Measurements from ENCODE around the gene MED13L.

The MED13L gene

DNA sequence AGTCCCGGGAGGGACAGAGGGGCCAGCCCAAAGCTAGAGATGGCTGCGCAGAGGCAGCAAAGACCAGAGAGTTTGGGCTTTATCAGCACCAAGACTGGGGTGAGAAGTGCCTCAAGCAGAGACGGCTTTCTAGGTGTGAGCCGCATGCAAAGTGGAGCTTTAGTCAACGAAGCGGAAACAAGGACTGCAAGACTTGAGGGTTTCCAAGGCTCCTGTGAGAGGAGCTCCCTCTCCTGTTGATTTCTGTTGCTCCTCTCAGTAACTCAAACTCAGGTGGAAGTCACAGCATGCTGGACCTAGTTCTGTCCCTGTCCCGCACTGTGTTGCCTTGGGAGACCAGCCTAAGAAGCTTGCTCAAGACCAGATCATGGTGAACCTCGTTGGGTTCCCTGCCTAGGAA, 327.8 kb downstream of the MED13L start:
- H3K4me1 ChIP-seq (ENCODE audit: control insufficient read depth, insufficient read depth, low read length), result no peaks in the 10 kb centered on the region

DNA sequence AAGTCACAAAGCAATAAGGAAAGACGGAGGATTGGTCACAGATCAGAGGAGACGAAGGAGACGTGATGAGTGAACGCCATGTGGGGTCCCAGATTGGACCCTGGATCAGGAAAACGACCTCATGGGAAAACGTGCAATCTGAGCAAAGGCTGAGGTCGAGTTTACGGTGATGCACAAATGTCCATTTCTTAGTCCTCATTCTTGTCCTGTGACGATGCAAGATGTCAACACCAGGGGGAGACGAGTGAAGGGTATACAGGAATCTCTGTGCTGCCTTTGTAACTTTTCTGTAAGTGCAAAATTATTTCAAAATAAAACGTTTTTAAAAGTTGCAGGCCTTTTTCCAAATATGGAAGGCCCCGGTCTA, 329.8 kb downstream of the MED13L start:
- no peak overlapping the region for H3K9ac ChIP-seq (ENCODE audit: low read length)
- no peaks in the 10 kb centered on the region for H3K27me3 ChIP-seq (ENCODE audit: control insufficient read depth, insufficient read depth, low read length)
- H3K9me3 ChIP-seq (ENCODE audit: control insufficient read depth, low read length), result no peaks in the 10 kb centered on the region
- no peaks in the 10 kb centered on the region for H3K4me1 ChIP-seq (ENCODE audit: control insufficient read depth, insufficient read depth, low read length)
- H3K36me3 ChIP-seq (ENCODE audit: control insufficient read depth, insufficient read depth, low read length), result no peaks in the 10 kb centered on the region
- H3K4me3 ChIP-seq (ENCODE audit: low read length), result no peak overlapping the region

More for the DNA sequence above, 327.8 kb downstream of the MED13L start:
- H3K27me3 ChIP-seq (ENCODE audit: control insufficient read depth, insufficient read depth, low read length), result no peaks in the 10 kb centered on the region
- no peak overlapping the region for H3K4me3 ChIP-seq (ENCODE audit: low read length)
- H3K36me3 ChIP-seq (ENCODE audit: control insufficient read depth, insufficient read depth, low read length), result no peaks in the 10 kb centered on the region
- H3K9me3 ChIP-seq (ENCODE audit: control insufficient read depth, low read length), result no peaks in the 10 kb centered on the region
- no peak overlapping the region for H3K9ac ChIP-seq (ENCODE audit: low read length)

GRCh38 chr12:115946867-115947695, 330.4 kb downstream of the MED13L start:
- H3K4me3 ChIP-seq (ENCODE audit: low read length), result no peak overlapping the region
- H3K9me3 ChIP-seq (ENCODE audit: control insufficient read depth, low read length), result no peaks in the 10 kb centered on the region
- no peaks in the 10 kb centered on the region for H3K36me3 ChIP-seq (ENCODE audit: control insufficient read depth, insufficient read depth, low read length)
- H3K9ac ChIP-seq (ENCODE audit: low read length), result no peak overlapping the region
- no peaks in the 10 kb centered on the region for H3K27me3 ChIP-seq (ENCODE audit: control insufficient read depth, insufficient read depth, low read length)
- no peaks in the 10 kb centered on the region for H3K4me1 ChIP-seq (ENCODE audit: control insufficient read depth, insufficient read depth, low read length)

GRCh38 chr12:115946092-115946491, 331.4 kb downstream of the MED13L start:
- H3K36me3 ChIP-seq (ENCODE audit: control insufficient read depth, insufficient read depth, low read length), result no peaks in the 10 kb centered on the region
- no peak overlapping the region for H3K9ac ChIP-seq (ENCODE audit: low read length)
- no peaks in the 10 kb centered on the region for H3K27me3 ChIP-seq (ENCODE audit: control insufficient read depth, insufficient read depth, low read length)
- H3K4me1 ChIP-seq (ENCODE audit: control insufficient read depth, insufficient read depth, low read length), result no peaks in the 10 kb centered on the region
- no peak overlapping the region for H3K4me3 ChIP-seq (ENCODE audit: low read length)
- H3K9me3 ChIP-seq (ENCODE audit: control insufficient read depth, low read length), result no peaks in the 10 kb centered on the region

GRCh38 chr12:115945491-115945885, 332.0 kb downstream of the MED13L start:
- H3K9me3 ChIP-seq (ENCODE audit: control insufficient read depth, low read length), result no peaks in the 10 kb centered on the region
- H3K4me1 ChIP-seq (ENCODE audit: control insufficient read depth, insufficient read depth, low read length), result no peaks in the 10 kb centered on the region
- H3K9ac ChIP-seq (ENCODE audit: low read length), result no peak overlapping the region
- no peaks in the 10 kb centered on the region for H3K36me3 ChIP-seq (ENCODE audit: control insufficient read depth, insufficient read depth, low read length)
- no peak overlapping the region for H3K4me3 ChIP-seq (ENCODE audit: low read length)
- H3K27me3 ChIP-seq (ENCODE audit: control insufficient read depth, insufficient read depth, low read length), result no peaks in the 10 kb centered on the region

GRCh38 chr12:115944837-115945490, 332.5 kb downstream of the MED13L start:
- Histone ChIP-seq H3K4me3 (ENCODE audit: low read length) (no peak overlapping the region), H3K9me3 (ENCODE audit: control insufficient read depth, low read length) (no peaks in the 10 kb centered on the region), H3K36me3 (ENCODE audit: control insufficient read depth, insufficient read depth, low read length) (no peaks in the 10 kb centered on the region), H3K4me1 (ENCODE audit: control insufficient read depth, insufficient read depth, low read length) (no peaks in the 10 kb centered on the region), H3K9ac (ENCODE audit: low read length) (no peak overlapping the region), H3K27me3 (ENCODE audit: control insufficient read depth, insufficient read depth, low read length) (no peaks in the 10 kb centered on the region)

GRCh38 chr12:115944392-115944742, 333.1 kb downstream of the MED13L start:
- Histone ChIP-seq H3K27me3 (ENCODE audit: control insufficient read depth, insufficient read depth, low read length) (no peaks in the 10 kb centered on the region), H3K4me1 (ENCODE audit: control insufficient read depth, insufficient read depth, low read length) (no peaks in the 10 kb centered on the region), H3K9ac (ENCODE audit: low read length) (no peak overlapping the region), H3K9me3 (ENCODE audit: control insufficient read depth, low read length) (no peaks in the 10 kb centered on the region), H3K4me3 (ENCODE audit: low read length) (no peak overlapping the region), H3K36me3 (ENCODE audit: control insufficient read depth, insufficient read depth, low read length) (no peaks in the 10 kb centered on the region)

- Histone ChIP-seq H3K9me3 (ENCODE audit: control insufficient read depth, low read length) (no peaks in the 10 kb centered on the region), H3K36me3 (ENCODE audit: control insufficient read depth, insufficient read depth, low read length) (no peaks in the 10 kb centered on the region), H3K9ac (ENCODE audit: low read length) (no peak overlapping the region), H3K4me1 (ENCODE audit: control insufficient read depth, insufficient read depth, low read length) (no peaks in the 10 kb centered on the region), H3K27me3 (ENCODE audit: control insufficient read depth, insufficient read depth, low read length) (no peaks in the 10 kb centered on the region), H3K4me3 (ENCODE audit: low read length) (no peak overlapping the region)
Measured at GRCh38 chr12:115943630-115944391, 333.7 kb downstream of the MED13L start.

GRCh38 chr12:115943310-115943629, 334.2 kb downstream of the MED13L start:
- H3K4me1 ChIP-seq (ENCODE audit: control insufficient read depth, insufficient read depth, low read length), result no peaks in the 10 kb centered on the region
- no peak overlapping the region for H3K9ac ChIP-seq (ENCODE audit: low read length)
- H3K27me3 ChIP-seq (ENCODE audit: control insufficient read depth, insufficient read depth, low read length), result no peaks in the 10 kb centered on the region
- H3K36me3 ChIP-seq (ENCODE audit: control insufficient read depth, insufficient read depth, low read length), result no peaks in the 10 kb centered on the region
- no peaks in the 10 kb centered on the region for H3K9me3 ChIP-seq (ENCODE audit: control insufficient read depth, low read length)
- no peak overlapping the region for H3K4me3 ChIP-seq (ENCODE audit: low read length)

- Histone ChIP-seq H3K27me3 (ENCODE audit: control insufficient read depth, insufficient read depth, low read length) (no peaks in the 10 kb centered on the region), H3K36me3 (ENCODE audit: control insufficient read depth, insufficient read depth, low read length) (no peaks in the 10 kb centered on the region), H3K4me3 (ENCODE audit: low read length) (no peak overlapping the region), H3K9ac (ENCODE audit: low read length) (no peak overlapping the region), H3K4me1 (ENCODE audit: control insufficient read depth, insufficient read depth, low read length) (no peaks in the 10 kb centered on the region), H3K9me3 (ENCODE audit: control insufficient read depth, low read length) (no peaks in the 10 kb centered on the region)
Measured at GRCh38 chr12:115942346-115942745, 335.1 kb downstream of the MED13L start.

DNA sequence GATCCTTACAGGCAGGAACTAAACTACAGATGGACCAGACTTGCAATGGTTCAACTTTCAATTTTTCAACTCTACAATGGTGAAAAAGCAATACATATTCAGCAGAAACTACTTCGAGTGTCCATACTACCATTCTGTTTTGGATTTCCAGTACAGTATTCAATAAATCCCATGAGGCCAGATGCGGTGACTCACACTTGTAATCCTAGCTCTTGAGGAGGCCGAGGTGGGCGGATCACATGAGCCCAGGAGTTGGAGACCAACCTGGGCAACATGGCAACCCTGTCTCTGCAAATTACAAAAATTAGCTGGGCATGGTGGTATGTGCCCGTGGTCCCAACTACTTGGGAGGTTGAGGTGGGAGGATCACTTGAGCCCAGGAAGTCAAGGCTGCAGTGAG, 336.1 kb downstream of the MED13L start:
- H3K4me3 ChIP-seq (ENCODE audit: low read length), result no peak overlapping the region
- no peaks in the 10 kb centered on the region for H3K4me1 ChIP-seq (ENCODE audit: control insufficient read depth, insufficient read depth, low read length)
- H3K36me3 ChIP-seq (ENCODE audit: control insufficient read depth, insufficient read depth, low read length), result no peaks in the 10 kb centered on the region
- H3K9ac ChIP-seq (ENCODE audit: low read length), result no peak overlapping the region
- no peaks in the 10 kb centered on the region for H3K9me3 ChIP-seq (ENCODE audit: control insufficient read depth, low read length)
- no peaks in the 10 kb centered on the region for H3K27me3 ChIP-seq (ENCODE audit: control insufficient read depth, insufficient read depth, low read length)

DNA sequence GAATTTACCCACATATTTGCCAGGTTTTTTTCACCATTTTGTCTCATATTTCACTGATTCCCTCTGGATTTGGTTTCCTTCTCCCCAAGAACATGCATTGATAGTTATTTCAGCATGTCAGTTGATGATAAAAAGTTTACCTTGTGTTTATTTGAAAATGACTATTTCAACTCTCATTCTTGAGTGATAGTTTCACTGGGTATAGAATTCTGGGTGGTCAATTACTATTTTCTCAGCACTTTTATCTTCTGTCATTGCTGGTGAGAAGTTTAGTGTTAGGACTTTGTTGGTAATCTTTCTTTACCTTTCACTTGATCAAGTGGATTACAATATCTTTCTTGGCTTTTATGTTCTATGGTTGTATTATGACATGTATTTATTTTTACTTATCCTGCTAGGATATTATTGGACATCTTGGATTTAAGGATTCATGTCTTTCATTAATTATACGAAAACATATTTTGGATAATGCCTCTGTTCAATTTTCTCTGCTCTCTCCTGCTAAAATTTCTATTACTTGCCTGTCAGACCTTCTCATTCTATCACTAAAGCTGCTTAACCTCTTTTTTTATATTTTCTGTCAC, 338.6 kb downstream of the MED13L start:
- Histone ChIP-seq H3K36me3 (ENCODE audit: control insufficient read depth, insufficient read depth, low read length) (no peaks in the 10 kb centered on the region), H3K9ac (ENCODE audit: low read length) (no peak overlapping the region), H3K27me3 (ENCODE audit: control insufficient read depth, insufficient read depth, low read length) (no peaks in the 10 kb centered on the region)

More for the DNA sequence above, 338.6 kb downstream of the MED13L start:
- Histone ChIP-seq H3K4me3 (ENCODE audit: low read length) (no peak overlapping the region), H3K4me1 (ENCODE audit: control insufficient read depth, insufficient read depth, low read length) (no peaks in the 10 kb centered on the region), H3K9me3 (ENCODE audit: control insufficient read depth, low read length) (no peaks in the 10 kb centered on the region)

All from mucosa of stomach (tissue), 1 donor.